ENCODE data around the gene RNASEH2B.

The RNASEH2B gene, protein sequence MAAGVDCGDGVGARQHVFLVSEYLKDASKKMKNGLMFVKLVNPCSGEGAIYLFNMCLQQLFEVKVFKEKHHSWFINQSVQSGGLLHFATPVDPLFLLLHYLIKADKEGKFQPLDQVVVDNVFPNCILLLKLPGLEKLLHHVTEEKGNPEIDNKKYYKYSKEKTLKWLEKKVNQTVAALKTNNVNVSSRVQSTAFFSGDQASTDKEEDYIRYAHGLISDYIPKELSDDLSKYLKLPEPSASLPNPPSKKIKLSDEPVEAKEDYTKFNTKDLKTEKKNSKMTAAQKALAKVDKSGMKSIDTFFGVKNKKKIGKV

DNA sequence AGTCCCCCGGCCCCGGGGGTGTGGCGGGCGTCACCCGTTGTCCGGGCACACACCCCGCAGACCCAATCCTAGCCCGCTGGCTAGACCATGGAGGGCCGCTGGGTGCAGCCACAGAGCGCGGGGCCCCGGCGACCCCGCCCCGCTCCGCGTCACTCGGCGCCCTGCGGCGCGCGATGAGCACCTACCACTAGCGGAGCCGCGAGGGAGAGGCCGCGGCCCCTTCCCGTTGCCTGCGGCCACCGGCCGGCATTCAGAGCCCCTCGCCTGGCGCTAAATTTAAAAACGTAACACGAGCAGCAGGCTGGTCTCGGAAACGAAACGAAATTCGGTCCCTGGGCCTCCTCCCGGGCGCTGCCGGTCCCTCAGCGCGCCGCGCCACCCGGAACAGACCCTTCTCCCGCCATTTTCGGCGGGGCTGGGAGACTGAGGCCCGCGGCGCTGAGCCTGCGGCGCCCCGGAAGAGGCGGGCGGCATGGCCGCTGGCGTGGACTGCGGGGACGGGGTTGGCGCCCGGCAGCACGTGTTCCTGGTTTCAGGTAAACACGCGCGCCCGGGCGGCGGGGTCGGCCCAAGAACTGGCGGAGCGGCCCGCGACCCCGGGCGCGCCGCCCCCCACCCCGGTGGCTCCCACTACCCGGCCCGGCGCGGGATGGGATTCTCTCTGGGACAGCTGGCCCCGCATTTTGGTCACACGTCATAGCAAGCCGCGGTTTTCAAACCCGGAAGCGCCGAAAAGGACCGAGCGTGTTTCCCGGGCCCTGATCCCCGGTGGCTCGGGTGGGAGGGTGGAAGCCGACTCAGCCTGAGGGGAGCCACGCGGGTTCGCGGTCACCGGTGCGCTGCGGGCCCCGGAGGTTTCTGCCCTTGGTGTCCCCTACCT is at the start of gene RNASEH2B:
Gene RNASEH2B, plus strand, starts transcription at position 187 of the 880 bp plus-strand sequence. Its CDS starts 286 bp downstream, at position 473.
- DNase-seq (ENCODE audit: low read depth): peak; percentile 36

DNA sequence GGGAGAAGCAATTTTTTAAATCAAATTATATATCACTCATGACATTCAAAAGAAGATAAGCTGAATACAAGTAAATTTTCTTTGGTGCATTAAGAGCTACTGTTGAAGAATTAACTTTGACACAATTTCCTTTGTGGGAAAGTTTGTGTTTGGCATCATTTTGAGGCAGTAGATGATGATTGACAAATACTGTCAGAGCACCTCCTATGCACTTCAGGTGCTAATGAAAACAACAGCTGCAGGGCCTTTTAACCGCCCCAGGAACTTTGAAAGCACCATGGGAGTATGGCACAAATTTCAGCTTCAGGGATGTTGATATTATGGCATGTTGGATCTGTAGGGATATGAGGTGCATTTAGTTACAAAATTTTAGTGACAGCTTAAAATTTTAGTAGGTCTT is 45.1 kb upstream of the RNASEH2B start:
- no peak for DNase-seq (ENCODE audit: low read depth)

GRCh38 chr13:50866817-50867636 is 42.6 kb upstream of the RNASEH2B start:
- DNase-seq (ENCODE audit: low read depth): no peak

GRCh38 chr13:50867637-50867945 is 42.0 kb upstream of the RNASEH2B start:
- DNase-seq (ENCODE audit: low read depth): no peak

- DNase-seq (ENCODE audit: low read depth): no peak
Observed at GRCh38 chr13:50871405-50871804, 38.2 kb upstream of the RNASEH2B start.

- no peak for DNase-seq (ENCODE audit: low read depth)
Observed at GRCh38 chr13:50873467-50873866, 36.1 kb upstream of the RNASEH2B start.

DNA sequence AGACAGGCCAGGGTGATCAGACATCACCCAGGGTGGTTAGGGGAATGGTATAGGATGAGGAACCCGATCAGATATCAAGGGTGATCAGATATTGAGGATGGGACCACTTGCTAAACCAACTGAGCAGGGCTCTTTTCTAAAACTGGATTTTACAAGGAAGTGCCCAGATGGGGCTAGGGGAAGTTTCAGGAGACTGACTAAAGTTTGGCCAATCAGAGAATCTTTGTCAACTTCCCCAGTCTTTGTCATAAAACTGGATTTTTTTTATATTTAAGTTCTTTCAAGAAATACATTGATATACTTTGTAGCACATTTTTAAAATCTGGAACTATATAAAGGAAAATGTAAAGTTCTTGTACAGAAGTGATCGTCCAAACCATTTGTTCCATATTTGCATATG is 35.6 kb upstream of the RNASEH2B start:
- DNase-seq (ENCODE audit: low read depth): no peak

GRCh38 chr13:50882816-50883435 is 26.7 kb upstream of the RNASEH2B start:
- DNase-seq (ENCODE audit: low read depth): no peak

DNA sequence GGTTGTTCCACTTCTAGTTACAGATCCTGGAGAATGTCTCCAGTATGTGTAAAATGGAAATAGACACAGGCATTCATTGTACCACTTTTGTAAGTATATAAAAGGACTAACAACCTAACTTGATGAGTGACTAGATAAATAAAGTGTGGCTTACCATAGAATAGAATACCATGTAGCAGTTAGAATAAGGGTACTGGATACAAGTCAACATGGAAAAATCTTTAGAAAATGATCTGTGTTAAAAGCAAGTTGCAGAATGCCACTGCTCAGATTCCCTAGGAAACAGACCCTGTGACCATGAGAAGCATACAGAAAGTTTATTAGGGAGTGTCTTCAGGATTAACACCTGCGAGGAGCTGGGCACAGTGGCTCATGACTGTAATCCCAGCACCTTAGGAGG is 25.9 kb upstream of the RNASEH2B start:
- no peak for DNase-seq (ENCODE audit: low read depth)

DNA sequence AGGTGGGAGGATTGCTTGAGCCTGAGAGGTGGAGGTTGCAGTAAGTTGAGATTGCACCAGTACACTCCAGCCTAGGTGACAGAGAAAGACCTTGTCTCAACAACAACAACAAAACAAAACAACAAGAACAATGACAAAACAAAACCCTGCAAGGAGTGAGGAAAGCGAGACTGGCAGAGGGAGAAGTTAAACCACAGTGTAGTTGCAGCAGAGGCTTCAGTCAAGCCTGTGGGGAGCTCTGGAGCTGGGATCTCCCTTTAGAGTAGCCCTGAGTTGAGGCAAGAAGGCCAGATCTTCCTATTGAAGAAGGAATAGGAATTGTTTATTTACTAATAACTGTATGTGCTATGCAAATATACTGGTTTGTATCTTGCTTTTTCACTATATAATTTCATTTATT is 25.3 kb upstream of the RNASEH2B start:
- no peak for DNase-seq (ENCODE audit: low read depth)

DNA sequence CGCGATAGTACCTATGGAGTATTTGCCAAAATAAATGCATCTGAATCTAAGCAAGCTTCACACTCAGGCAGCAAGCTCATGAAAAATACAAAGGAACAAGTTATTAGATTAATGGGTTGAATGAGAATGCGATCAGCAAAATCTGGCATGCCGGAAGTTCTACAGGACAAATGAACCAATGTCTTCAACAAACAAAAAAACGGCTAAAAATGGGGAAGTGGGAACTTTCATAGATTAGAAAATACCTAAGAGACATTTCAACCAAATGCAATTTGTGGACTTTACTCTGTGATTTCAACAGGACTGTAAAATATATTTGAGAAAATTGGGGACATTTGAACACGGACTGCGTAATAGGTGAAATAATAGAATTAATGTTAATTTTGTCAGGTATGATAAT is 22.4 kb upstream of the RNASEH2B start:
- no peak for DNase-seq (ENCODE audit: low read depth)

DNA sequence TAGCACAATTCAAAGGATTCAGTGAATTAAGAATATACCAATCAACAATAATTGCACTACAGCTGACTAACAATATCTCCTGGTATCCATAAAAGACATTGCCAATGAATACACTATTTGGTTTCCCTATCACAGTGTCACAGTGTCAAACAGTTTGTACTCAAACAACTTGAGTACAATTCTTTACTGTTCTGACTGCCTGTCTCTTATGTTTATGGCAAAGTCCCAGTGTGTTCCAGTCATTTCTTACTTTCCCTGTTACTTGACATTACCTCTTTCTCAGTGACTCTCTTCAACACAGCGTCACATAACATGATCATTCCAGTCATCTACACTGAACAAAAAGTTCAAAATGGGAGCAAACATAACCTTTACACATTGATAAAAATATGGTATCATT is 21.2 kb upstream of the RNASEH2B start:
- no peak for DNase-seq (ENCODE audit: low read depth)

GRCh38 chr13:50889317-50889716 is 20.3 kb upstream of the RNASEH2B start:
- no peak for DNase-seq (ENCODE audit: low read depth)

DNA sequence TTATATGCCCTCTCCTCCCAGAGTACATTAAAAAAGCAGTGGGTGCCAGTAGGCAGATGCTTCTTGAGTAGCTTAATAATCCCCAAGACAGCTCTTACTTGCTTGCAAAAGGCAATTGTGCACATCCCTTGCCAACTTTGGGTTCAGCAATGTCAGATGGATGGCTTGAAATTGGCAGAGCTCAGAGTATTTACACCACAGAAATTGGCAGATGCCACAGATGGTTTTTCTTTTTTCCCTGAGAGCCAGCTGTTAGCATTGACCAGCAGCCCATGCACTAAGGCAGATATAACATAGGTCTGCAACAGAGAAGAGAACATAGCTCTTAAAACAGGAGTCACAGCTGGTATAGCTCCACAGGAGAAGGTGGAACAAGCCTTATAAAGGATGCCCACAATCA is 18.4 kb upstream of the RNASEH2B start:
- DNase-seq (ENCODE audit: low read depth): no peak

DNA sequence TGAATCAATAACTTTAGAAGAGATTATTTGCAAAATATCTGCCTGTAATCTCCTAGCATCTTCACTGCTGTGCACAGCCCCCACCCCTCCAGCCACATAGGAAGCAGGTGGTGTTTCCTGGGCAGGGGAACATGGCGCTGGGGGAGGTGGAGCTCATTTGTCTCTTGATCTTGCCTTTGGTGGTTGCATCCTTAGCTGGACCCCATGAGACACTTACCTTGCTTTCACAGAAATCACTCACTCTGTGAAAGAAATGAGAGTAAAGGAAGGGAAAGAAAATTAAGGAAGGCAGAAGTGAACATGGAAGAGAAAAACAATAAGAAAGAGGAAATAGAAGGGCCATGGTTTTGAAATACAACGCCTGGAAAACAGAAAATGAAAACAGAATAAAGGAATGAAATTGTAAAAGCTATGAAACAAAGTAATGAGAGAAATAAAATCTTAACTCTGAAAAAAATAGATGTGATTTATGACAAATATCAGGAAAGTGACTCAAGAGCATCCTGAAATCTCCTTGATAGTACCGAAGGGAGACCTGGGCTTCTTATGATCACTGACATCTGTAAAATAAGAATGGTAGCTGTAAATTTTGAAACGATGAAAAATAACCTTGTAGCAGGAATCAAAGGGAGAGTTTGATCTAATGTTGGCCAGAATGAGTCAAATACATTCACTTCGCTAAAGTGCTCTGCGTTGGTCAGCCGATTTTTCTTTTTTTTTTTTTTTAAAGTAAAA is 17.2 kb upstream of the RNASEH2B start:
- no peak for DNase-seq (ENCODE audit: low read depth)

GRCh38 chr13:50893211-50893852 is 16.3 kb upstream of the RNASEH2B start:
- no peak for DNase-seq (ENCODE audit: low read depth)

GRCh38 chr13:50894012-50894411 is 15.6 kb upstream of the RNASEH2B start:
- no peak for DNase-seq (ENCODE audit: low read depth)

- no peak for DNase-seq (ENCODE audit: low read depth)
Observed at GRCh38 chr13:50894504-50894903, 15.1 kb upstream of the RNASEH2B start.

DNA sequence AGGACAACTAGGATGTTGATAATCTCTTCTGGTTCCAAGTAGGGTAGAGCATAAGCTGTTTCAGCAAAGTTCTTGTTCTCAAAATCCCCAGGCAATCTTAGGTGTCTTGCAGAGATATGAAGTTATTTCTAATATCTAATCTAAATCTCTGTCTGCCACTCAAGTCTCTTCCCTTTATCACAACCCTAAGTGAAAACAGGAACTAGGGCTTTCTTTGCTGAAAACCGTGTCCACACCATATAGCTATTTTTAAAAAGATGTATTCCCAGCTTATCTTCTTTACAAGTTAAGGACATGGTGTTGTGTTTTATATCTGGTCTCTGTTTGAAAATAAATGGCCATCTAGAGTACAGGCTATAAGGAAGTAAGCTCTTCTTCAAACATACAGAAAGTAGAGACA is 11.3 kb upstream of the RNASEH2B start:
- DNase-seq (ENCODE audit: low read depth): no peak

- no peak for DNase-seq (ENCODE audit: low read depth)
Observed at GRCh38 chr13:50901701-50902100, 7.9 kb upstream of the RNASEH2B start.

DNA sequence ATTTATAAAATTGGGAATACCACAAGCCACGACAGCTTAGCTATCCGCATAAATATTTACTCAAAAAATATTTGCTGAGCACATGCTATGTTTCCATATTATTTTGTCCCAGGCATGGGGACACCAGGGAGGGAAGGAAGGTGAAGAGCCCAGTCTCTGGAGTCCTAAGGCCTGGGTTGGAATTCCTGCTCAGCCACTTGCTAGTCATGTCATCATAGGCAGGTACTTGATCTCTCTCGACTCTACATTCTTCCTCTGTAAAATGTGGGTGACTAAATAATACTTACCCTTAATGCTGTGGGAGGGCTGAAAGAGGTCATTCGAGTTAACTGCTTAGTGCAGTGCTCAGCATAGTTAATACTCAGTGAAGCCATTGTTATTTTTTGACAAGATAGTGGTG is 4.3 kb upstream of the RNASEH2B start:
- DNase-seq (ENCODE audit: low read depth): no peak

Data from stimulated activated CD8-positive, alpha-beta memory T cell treated with anti-CD3 and anti-CD28 coated beads, Interleukin-12 subunit alpha, Interleukin-12 subunit beta, amount 100 ng/mL, for 1 hour (primary cell).